MCF 10A (cell line): ENCODE results near the gene PLAC9. TPM values are rescaled to one million over a fixed set of nuclear protein-coding genes. Genes with fewer than 3 reads are reported as not detected.

Source experiments
- BruUV-seq: library from RNA; stranded (reverse); fragments of 400-500 nt; replicated peaks from 2 replicates; lab custom pipeline; 2021; lab: Mats Ljungman, UMichigan
- CTCF ChIA-PET: fragments of 300-600 bp; sonication (Branson Sonifier 250); formaldehyde crosslinking; extraction: SDS; loops from one replicate; lab custom pipeline; 2021; ENCODE audit warnings: antibody characterized with exemption, inconsistent platforms; lab: Yijun Ruan, JAX
- POLR2A ChIA-PET: fragments of 300-600, 350-650 bp; sonication (Branson Sonifier 250); formaldehyde crosslinking; extraction: SDS; loops from one replicate; lab custom pipeline; 2020; ENCODE audit warnings: antibody characterized with exemption, inconsistent platforms; lab: Yijun Ruan, JAX
- DNase-seq: peaks from one replicate; pipeline ENCODE4 v3.0.0-alpha.2; 2018; ENCODE audit not compliant: unreplicated experiment
- H3K27ac Mint-ChIP-seq: one replicate; pipeline ENCODE4 v1.8.0; 2022; ENCODE audit warnings: mild to moderate bottlenecking, low read depth, mixed read lengths; ENCODE audit not compliant: unreplicated experiment
- H3K27me3 Mint-ChIP-seq: one replicate; pipeline ENCODE4 v1.8.0; 2022; ENCODE audit warnings: mixed read lengths; ENCODE audit not compliant: insufficient read depth, unreplicated experiment
- H3K36me3 Mint-ChIP-seq: one replicate; pipeline ENCODE4 v1.8.0; 2022; ENCODE audit warnings: mild to moderate bottlenecking, moderate library complexity, mixed read lengths; ENCODE audit not compliant: insufficient read depth, unreplicated experiment
- H3K4me1 Mint-ChIP-seq: one replicate; pipeline ENCODE4 v1.8.0; 2022; ENCODE audit warnings: mixed read lengths; ENCODE audit not compliant: insufficient read depth, unreplicated experiment
- H3K4me3 Mint-ChIP-seq: one replicate; pipeline ENCODE4 v1.8.0; 2022; ENCODE audit warnings: mild to moderate bottlenecking, moderate library complexity, mixed read lengths; ENCODE audit not compliant: unreplicated experiment
- H3K9me3 Mint-ChIP-seq: one replicate; pipeline ENCODE4 v1.8.0; 2022; ENCODE audit warnings: mixed read lengths; ENCODE audit not compliant: unreplicated experiment
- intact Hi-C: fragments of 100-400 bp; cut with micrococcal nuclease; formaldehyde crosslinking; loops from 2 replicates; pipeline ENCODE4 v1.14.1; 2022
- total RNA-seq: library from RNA; stranded (reverse); gene quantifications from 2 replicates; pipeline ENCODE4 v1.2.3, GENCODE V29; 2022
- TF ChIP-seq, protein P1 (sequence below): fragments of 200-600 bp; IDR thresholded peaks from one replicate; pipeline ENCODE4 v1.8.0; 2022; ENCODE audit warnings: antibody characterized with exemption, mild to moderate bottlenecking; ENCODE audit not compliant: unreplicated experiment

The PLAC9 gene
- total RNA-seq, 1 experiment from 2014 or later = 0.93 TPM

DNA sequence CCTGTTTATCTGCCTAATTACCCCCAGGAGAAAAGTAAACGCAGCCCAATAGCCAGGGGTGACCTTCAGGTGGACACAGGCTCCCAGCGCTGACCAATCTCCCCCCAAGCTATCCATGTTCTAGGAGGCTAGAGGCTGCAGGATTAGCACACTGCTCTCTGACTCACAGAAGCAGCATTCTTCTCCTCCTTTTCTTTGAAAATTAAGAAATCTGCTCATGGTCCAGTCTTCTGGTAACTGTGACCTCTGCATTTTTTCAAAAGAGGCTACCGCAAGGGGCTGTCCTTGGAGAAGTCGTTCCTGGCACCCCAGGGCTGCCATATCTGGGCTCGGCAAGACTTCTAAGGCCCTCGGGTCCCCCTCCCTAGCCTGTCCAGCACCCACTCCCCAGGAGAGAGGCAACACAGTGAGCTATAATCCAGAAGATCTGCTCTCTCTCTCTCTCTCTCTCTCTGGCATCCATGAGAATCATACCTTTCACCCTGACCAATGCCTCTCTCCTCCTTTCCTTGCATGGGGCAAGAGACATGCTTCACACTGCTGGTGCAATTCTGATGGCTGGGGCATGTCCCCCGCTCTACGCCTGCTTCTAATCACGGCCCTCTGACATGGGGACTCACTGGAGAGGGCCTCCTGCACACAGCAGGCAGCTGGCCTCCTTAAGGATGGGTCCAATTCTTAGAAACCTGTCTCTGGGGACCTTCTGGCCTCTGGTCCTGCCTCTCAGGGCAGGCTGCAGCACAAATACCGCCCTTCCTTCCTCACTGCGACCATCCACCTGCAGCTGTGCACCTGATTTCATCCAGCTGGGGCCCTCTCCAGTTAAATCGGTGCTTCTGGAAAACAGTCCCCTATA lies 45.5 kb downstream of the PLAC9 start:
- peak; percentile 76 for DNase-seq
- ChIA-PET CTCF (interaction anchor here (1.5 kb wide), 1 partner anchor 10 kb away, joined by 5 read pairs; no protein-coding TSS in a partner anchor), POLR2A (interaction anchor here (0.8 to 3.0 kb wide), 2 partner anchors 18 to 26 kb away, joined by 3 to 10 read pairs; no protein-coding TSS in a partner anchor)
- BruUV-seq = no TSS peak
- H3K4me3 Mint-ChIP-seq = peak overlapping the region; percentile 4
- TF ChIP-seq, protein P1, sequence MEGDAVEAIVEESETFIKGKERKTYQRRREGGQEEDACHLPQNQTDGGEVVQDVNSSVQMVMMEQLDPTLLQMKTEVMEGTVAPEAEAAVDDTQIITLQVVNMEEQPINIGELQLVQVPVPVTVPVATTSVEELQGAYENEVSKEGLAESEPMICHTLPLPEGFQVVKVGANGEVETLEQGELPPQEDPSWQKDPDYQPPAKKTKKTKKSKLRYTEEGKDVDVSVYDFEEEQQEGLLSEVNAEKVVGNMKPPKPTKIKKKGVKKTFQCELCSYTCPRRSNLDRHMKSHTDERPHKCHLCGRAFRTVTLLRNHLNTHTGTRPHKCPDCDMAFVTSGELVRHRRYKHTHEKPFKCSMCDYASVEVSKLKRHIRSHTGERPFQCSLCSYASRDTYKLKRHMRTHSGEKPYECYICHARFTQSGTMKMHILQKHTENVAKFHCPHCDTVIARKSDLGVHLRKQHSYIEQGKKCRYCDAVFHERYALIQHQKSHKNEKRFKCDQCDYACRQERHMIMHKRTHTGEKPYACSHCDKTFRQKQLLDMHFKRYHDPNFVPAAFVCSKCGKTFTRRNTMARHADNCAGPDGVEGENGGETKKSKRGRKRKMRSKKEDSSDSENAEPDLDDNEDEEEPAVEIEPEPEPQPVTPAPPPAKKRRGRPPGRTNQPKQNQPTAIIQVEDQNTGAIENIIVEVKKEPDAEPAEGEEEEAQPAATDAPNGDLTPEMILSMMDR = no peak
- no peaks in the 10 kb centered on the region for H3K9me3 Mint-ChIP-seq
- peaks cover 3% of the 10 kb centered on the region for H3K36me3 Mint-ChIP-seq
- peak overlapping the region; percentile 25 for H3K27ac Mint-ChIP-seq
- H3K4me1 Mint-ChIP-seq = peaks cover 31% of the 10 kb centered on the region
- no peaks in the 10 kb centered on the region for H3K27me3 Mint-ChIP-seq
- intact Hi-C loops = no loop called here

DNA sequence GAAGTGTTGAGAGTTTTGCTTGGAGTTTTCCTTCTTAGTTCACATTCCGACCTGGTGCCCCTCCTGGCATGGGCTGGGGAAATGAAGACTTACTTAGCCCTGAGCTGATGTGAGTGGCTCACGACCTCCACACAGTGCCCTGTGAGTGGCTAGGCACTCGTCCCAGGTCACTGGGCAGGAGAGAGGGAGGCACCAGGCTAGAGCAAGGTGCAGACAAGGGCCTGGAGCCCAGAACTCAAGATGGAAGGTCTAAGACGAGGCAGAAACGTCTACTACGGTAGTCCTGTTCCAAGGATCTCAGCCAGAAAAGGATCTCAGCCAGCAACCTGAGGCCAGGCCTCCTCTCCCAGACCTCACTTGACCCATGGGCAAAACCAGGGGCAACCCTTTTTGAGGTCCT lies 50.5 kb downstream of the PLAC9 start:
- H3K27me3 Mint-ChIP-seq = no peaks in the 10 kb centered on the region
- peaks cover 6% of the 10 kb centered on the region for H3K36me3 Mint-ChIP-seq
- H3K27ac Mint-ChIP-seq = no peak overlapping the region
- H3K4me3 Mint-ChIP-seq = no peak overlapping the region
- ChIA-PET POLR2A (interaction anchor here (0.6 kb wide), 1 partner anchor 443 kb away, joined by 3 read pairs; no protein-coding TSS in a partner anchor), CTCF (interaction anchor here (0.6 kb wide), 1 partner anchor 12 kb away, joined by 3 read pairs; no protein-coding TSS in a partner anchor)
- DNase-seq = no peak
- intact Hi-C loops = no loop called here
- TF ChIP-seq, protein P1 = no peak
- H3K4me1 Mint-ChIP-seq = peaks cover 20% of the 10 kb centered on the region
- BruUV-seq = no TSS peak
- no peaks in the 10 kb centered on the region for H3K9me3 Mint-ChIP-seq

DNA sequence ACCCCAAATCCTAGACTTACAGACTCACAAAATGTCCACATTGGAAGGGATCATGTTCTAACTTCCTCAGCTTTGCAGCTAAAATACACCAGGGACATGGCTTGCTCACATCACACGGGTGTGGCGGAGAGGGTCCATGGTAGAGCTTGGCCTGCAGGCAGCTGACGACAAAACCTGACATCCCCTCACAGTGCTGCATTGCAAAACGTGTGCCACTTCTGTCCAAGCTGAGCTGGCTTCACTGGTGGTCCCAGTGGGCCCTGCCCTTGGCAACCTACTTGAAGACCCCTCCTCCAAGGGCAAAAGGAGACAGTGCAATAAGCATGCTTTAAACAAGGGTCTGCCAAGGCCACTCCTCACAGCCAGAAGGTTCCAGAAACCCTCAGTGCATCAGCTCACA lies 50.9 kb downstream of the PLAC9 start:
- DNase-seq = no peak
- Mint-ChIP-seq H3K27ac (no peak overlapping the region), H3K27me3 (no peaks in the 10 kb centered on the region), H3K4me3 (no peak overlapping the region), H3K9me3 (no peaks in the 10 kb centered on the region), H3K36me3 (peaks cover 6% of the 10 kb centered on the region), H3K4me1 (peaks cover 18% of the 10 kb centered on the region)
- CTCF ChIA-PET = interaction anchor here (0.6 kb wide), 1 partner anchor 12 kb away, joined by 3 read pairs; no protein-coding TSS in a partner anchor
- intact Hi-C loops = no loop called here
- TF ChIP-seq, protein P1 = no peak
- POLR2A ChIA-PET = no interaction called here
- BruUV-seq = no TSS peak

DNA sequence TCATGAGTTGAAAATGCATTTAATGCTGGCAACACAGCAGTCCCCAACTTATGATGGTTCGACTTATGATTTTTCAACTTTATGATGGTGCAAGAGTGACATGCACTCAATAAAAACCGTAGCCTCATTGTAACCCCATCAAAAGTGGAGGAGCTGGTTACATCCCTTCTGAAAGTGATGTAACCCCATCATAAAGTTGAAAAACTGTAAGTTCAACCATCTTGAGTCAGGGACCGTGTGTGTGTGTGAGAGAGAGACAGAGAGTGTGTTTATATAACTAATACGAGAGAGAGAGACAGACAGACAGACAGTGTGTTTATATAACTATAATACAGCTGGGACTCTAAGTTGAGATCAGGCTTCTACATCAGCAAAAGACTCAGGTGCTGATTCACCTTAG lies 51.8 kb downstream of the PLAC9 start:
- H3K9me3 Mint-ChIP-seq = no peaks in the 10 kb centered on the region
- intact Hi-C loops = no loop called here
- no peaks in the 10 kb centered on the region for H3K27me3 Mint-ChIP-seq
- H3K36me3 Mint-ChIP-seq = peaks cover 6% of the 10 kb centered on the region
- H3K27ac Mint-ChIP-seq = no peak overlapping the region
- DNase-seq = no peak
- CTCF ChIA-PET = interaction anchor here (1.6 kb wide), 1 partner anchor 22 kb away, joined by 4 read pairs; no protein-coding TSS in a partner anchor
- H3K4me1 Mint-ChIP-seq = peaks cover 11% of the 10 kb centered on the region
- POLR2A ChIA-PET = no interaction called here
- no peak overlapping the region for H3K4me3 Mint-ChIP-seq
- BruUV-seq = no TSS peak
- TF ChIP-seq, protein P1 = no peak
